Activated B cell treated with CpG ODN at 0.5 μM for 24 hours (primary cell): ENCODE measurements around the gene ERC1. TPM values are rescaled to one million over a fixed set of nuclear protein-coding genes. Genes with fewer than 3 reads are reported as not detected.

Source experiments
- ATAC-seq: fragments of 200-7000 bp; cut with Tn5 transposase; one replicate; pipeline ENCODE4 v1.10.0; 2021; ENCODE audit warnings: low read depth, mild to moderate bottlenecking, moderate library complexity
- CTCF ChIA-PET: fragments of 350-600 bp; sonication (Branson Sonifier 250); formaldehyde crosslinking; loops from one replicate; lab custom pipeline; 2021; ENCODE audit warnings: antibody characterized with exemption; lab: Charles Lee
- POLR2A ChIA-PET: fragments of 350-600 bp; sonication (Branson Sonifier 250); formaldehyde crosslinking; loops from one replicate; lab custom pipeline; 2021; ENCODE audit warnings: antibody characterized with exemption; lab: Charles Lee
- DNase-seq: peaks from one replicate; pipeline ENCODE4 v3.0.0; 2022
- H3K27ac Mint-ChIP-seq: one replicate; pipeline ENCODE4 v1.8.0; 2020; ENCODE audit warnings: mixed read lengths
- H3K27me3 Mint-ChIP-seq: one replicate; pipeline ENCODE4 v1.8.0; 2021; ENCODE audit warnings: mixed read lengths
- H3K36me3 Mint-ChIP-seq: one replicate; pipeline ENCODE4 v1.8.0; 2021; ENCODE audit warnings: low read depth, mixed read lengths
- H3K4me1 Mint-ChIP-seq: one replicate; pipeline ENCODE4 v1.8.0; 2021; ENCODE audit warnings: mixed read lengths
- H3K4me3 Mint-ChIP-seq: one replicate; pipeline ENCODE4 v1.8.0; 2020; ENCODE audit warnings: mild to moderate bottlenecking, mixed read lengths
- H3K9me3 Mint-ChIP-seq: one replicate; pipeline ENCODE4 v1.8.0; 2020; ENCODE audit warnings: mixed read lengths
- CTCF ChIP-seq: fragments of 200-600 bp; IDR thresholded peaks from one replicate; pipeline ENCODE4 v1.8.0; 2022; ENCODE audit warnings: antibody characterized with exemption, mild to moderate bottlenecking
- intact Hi-C: fragments of 100-400 bp; cut with micrococcal nuclease; formaldehyde crosslinking; loops from one replicate; pipeline ENCODE4 v1.15.1; 2024
- total RNA-seq: library from RNA; stranded (reverse); gene quantifications from 2 replicates; pipeline ENCODE4 v1.2.3, GENCODE V29; 2022

The ERC1 gene
- total RNA-seq, 1 donor from 2014 or later = 57.0 TPM

DNA sequence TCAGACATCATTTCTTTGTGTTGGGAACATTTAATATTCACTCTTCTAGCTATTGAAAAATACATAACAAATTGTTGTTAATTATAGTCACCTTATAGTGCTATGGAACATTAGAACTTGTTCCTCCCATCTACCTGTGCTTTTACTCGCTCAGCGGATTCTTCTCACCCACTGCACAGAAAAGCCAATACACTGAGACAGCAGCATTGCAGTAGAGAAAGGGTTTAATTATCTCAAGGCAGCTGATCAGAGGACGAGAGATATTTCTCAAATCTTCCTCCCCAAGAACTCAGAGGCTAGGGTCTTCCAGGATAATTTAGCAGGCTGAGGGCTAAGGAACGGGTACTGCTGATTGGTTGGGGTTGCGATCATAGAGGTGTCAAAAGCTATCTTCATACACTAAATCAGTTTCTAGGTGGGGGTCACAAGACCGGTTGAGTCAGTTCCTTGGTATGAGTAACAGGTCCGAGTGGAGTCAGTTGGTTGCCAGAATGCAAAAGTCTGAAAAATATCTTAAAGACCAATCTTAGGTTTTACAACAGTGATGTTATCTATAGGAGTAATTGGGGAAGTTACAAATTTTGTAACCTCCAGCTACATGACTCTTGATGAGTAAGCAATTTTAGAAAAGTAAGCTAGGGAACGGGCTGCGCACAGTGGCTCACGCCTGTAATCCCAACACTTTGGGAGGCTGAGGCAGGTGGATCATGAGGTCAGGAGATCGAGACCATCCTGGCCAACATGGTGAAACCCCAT is 430.2 kb downstream of the ERC1 start:
- ChIA-PET POLR2A (no interaction called here), CTCF (no interaction called here)
- Mint-ChIP-seq H3K4me1 (peaks cover 19% of the 10 kb centered on the region), H3K27ac (no peak overlapping the region), H3K36me3 (peaks cover 39% of the 10 kb centered on the region), H3K4me3 (no peak overlapping the region), H3K9me3 (peaks cover 13% of the 10 kb centered on the region), H3K27me3 (no peaks in the 10 kb centered on the region)
- no peak for ATAC-seq
- intact Hi-C loops = no loop called here
- no peak for TF ChIP-seq CTCF
- DNase-seq = no peak

DNA sequence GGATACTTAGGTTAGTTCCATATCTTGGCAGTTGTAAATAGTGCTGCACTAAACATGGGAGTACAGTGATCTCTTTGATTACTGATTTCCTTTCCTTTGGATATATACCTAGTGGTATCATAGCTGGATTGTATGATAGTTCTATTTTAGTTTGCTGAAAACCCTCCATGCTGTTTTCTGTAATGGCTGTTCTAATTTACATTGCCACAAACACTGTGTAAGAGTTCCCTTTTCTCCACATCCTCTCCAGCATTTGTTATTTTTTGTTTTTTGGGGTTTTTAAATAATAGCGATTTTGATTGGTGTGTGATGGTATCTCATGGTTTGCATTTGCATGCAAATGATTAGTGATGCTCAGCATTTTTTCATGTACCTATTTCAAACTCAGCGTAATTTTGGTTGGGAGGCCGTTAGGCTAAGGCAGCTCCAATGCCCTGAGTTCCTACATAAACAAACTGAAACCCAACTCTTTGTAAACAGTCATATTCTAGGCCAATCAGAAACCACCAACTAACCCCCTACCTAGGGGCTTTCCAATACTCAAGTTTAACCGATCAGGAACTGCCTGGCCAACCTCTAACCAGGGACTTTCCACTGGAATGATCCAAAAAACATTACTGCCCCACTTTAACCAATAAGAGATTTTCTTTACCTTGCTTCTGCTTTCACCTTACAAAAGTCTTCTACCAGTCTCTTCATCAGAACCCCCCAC is 431.7 kb downstream of the ERC1 start:
- intact Hi-C loops = no loop called here
- TF ChIP-seq CTCF = no peak
- DNase-seq (no peak), ATAC-seq (peak; percentile 69)
- Mint-ChIP-seq H3K36me3 (peaks cover 40% of the 10 kb centered on the region), H3K4me3 (peak overlapping the region; percentile 9), H3K27ac (peak overlapping the region; percentile 50), H3K4me1 (peaks cover 19% of the 10 kb centered on the region), H3K9me3 (peaks cover 13% of the 10 kb centered on the region), H3K27me3 (no peaks in the 10 kb centered on the region)
- CTCF ChIA-PET = interaction anchor here (0.6 kb wide), 1 partner anchor 160 kb away, joined by 3 read pairs; no protein-coding TSS in a partner anchor
- POLR2A ChIA-PET = interaction anchor here (0.5 kb wide), 1 partner anchor 179 kb away, joined by 4 read pairs; no protein-coding TSS in a partner anchor

GRCh38 chr12:1424674-1425395 is 433.8 kb downstream of the ERC1 start:
- POLR2A ChIA-PET = no interaction called here
- peaks cover 12% of the 10 kb centered on the region for H3K9me3 Mint-ChIP-seq

GRCh38 chr12:1425396-1425729 is 434.3 kb downstream of the ERC1 start:
- peaks cover 29% of the 10 kb centered on the region for H3K36me3 Mint-ChIP-seq
- ATAC-seq (no peak), DNase-seq (no peak)
- CTCF ChIA-PET = interaction anchor here (0.7 kb wide), 1 partner anchor 307 kb away, joined by 4 read pairs; no protein-coding TSS in a partner anchor
- intact Hi-C loops = no loop called here
- H3K9me3 Mint-ChIP-seq = peaks cover 12% of the 10 kb centered on the region
- no peak for TF ChIP-seq CTCF
- H3K27me3 Mint-ChIP-seq = no peaks in the 10 kb centered on the region
- H3K4me3 Mint-ChIP-seq = no peak overlapping the region
- POLR2A ChIA-PET = no interaction called here
- no peak overlapping the region for H3K27ac Mint-ChIP-seq
- peaks cover 19% of the 10 kb centered on the region for H3K4me1 Mint-ChIP-seq

More at GRCh38 chr12:1424674-1425395, 433.8 kb downstream of the ERC1 start:
- H3K36me3 Mint-ChIP-seq = peaks cover 28% of the 10 kb centered on the region
- CTCF ChIA-PET = no interaction called here
- peaks cover 19% of the 10 kb centered on the region for H3K4me1 Mint-ChIP-seq
- DNase-seq = no peak
- no peaks in the 10 kb centered on the region for H3K27me3 Mint-ChIP-seq
- intact Hi-C loops = no loop called here
- no peak overlapping the region for H3K4me3 Mint-ChIP-seq
- no peak for ATAC-seq
- H3K27ac Mint-ChIP-seq = no peak overlapping the region
- no peak for TF ChIP-seq CTCF

GRCh38 chr12:1428671-1429070 is 437.6 kb downstream of the ERC1 start:
- TF ChIP-seq CTCF = no peak
- Mint-ChIP-seq H3K4me3 (no peak overlapping the region), H3K4me1 (peaks cover 4% of the 10 kb centered on the region), H3K27ac (no peak overlapping the region), H3K9me3 (no peaks in the 10 kb centered on the region), H3K36me3 (peaks cover 17% of the 10 kb centered on the region), H3K27me3 (no peaks in the 10 kb centered on the region)
- intact Hi-C loops = no loop called here
- CTCF ChIA-PET = no interaction called here
- no peak for DNase-seq
- no peak for ATAC-seq
- POLR2A ChIA-PET = no interaction called here
